SK-N-SH treated with all-trans-retinoic acid at 6 μM for 48 hours (cell line): ENCODE results near the gene EIF2A.

Experiments
- CREB5 ChIP-seq: fragments of 250-450 bp; sonication (Bioruptor Pico); IDR thresholded peaks from 2 replicates; pipeline ENCODE4 v1.5.1; 2020; ENCODE audit warnings: low read depth, mild to moderate bottlenecking, moderate library complexity
- OSR1 ChIP-seq: fragments of 250-450 bp; sonication (Bioruptor Pico); IDR thresholded peaks from 2 replicates; pipeline ENCODE4 v1.8.0; 2022; ENCODE audit warnings: moderate library complexity, mild to moderate bottlenecking, inconsistent platforms
- PATZ1 ChIP-seq: fragments of 250-450 bp; sonication (Bioruptor Pico); IDR thresholded peaks from 2 replicates; pipeline ENCODE4 v1.8.0; 2020; ENCODE audit warnings: mild to moderate bottlenecking, moderate library complexity, borderline replicate concordance
- PPARA ChIP-seq: fragments of 250-450 bp; sonication (Bioruptor Pico); IDR thresholded peaks from 2 replicates; pipeline ENCODE4 v1.5.0; 2020; ENCODE audit warnings: mild to moderate bottlenecking, borderline replicate concordance
- ZC3H10 ChIP-seq: fragments of 250-450 bp; sonication (Bioruptor Pico); IDR thresholded peaks from 2 replicates; pipeline ENCODE4 v1.5.1; 2021; ENCODE audit warnings: mild to moderate bottlenecking, moderate library complexity
- ZFP3 ChIP-seq: fragments of 250-450 bp; sonication (Bioruptor Pico); IDR thresholded peaks from 2 replicates; pipeline ENCODE4 v1.5.0; 2020; ENCODE audit warnings: mild to moderate bottlenecking, moderate library complexity
- ZFP30 ChIP-seq: fragments of 450-650 bp; formaldehyde crosslinking; IDR thresholded peaks from 2 replicates; pipeline ENCODE4 v1.5.0; 2022; ENCODE audit warnings: mild to moderate bottlenecking, moderate library complexity
- ZNF565 ChIP-seq: fragments of 450-650 bp; formaldehyde crosslinking; conservative IDR thresholded peaks from 2 replicates; pipeline ENCODE4 v1.5.0; 2020; ENCODE audit warnings: low read depth, mild to moderate bottlenecking, moderate library complexity
- TF ChIP-seq, protein P1 (sequence below): fragments of 250-450 bp; sonication (Bioruptor Pico); IDR thresholded peaks from 2 replicates; pipeline ENCODE4 v1.8.0; 2021; ENCODE audit warnings: low read depth, mild to moderate bottlenecking, moderate library complexity, borderline replicate concordance
- TF ChIP-seq, protein P2 (sequence below): fragments of 250-450 bp; sonication (Bioruptor Pico); IDR thresholded peaks from 2 replicates; pipeline ENCODE4 v1.5.1; 2021; ENCODE audit warnings: mild to moderate bottlenecking, moderate library complexity

GRCh38 chr3:150547045-150547741, 606 bp downstream of the EIF2A start:
- TF ChIP-seq PATZ1 (CRISPR knock-in tag) (no peak), PPARA (no peak), OSR1 (CRISPR knock-in tag) (no peak), ZNF565 (CRISPR knock-in tag) (no peak), ZFP30 (CRISPR knock-in tag) (no peak), ZC3H10 (CRISPR knock-in tag) (no peak), ZFP3 (CRISPR knock-in tag) (no peak), CREB5 (CRISPR knock-in tag) (no peak)
- TF ChIP-seq, protein P1, sequence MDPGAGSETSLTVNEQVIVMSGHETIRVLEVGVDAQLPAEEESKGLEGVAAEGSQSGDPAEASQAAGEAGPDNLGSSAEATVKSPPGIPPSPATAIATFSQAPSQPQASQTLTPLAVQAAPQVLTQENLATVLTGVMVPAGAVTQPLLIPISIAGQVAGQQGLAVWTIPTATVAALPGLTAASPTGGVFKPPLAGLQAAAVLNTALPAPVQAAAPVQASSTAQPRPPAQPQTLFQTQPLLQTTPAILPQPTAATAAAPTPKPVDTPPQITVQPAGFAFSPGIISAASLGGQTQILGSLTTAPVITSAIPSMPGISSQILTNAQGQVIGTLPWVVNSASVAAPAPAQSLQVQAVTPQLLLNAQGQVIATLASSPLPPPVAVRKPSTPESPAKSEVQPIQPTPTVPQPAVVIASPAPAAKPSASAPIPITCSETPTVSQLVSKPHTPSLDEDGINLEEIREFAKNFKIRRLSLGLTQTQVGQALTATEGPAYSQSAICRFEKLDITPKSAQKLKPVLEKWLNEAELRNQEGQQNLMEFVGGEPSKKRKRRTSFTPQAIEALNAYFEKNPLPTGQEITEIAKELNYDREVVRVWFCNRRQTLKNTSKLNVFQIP (CRISPR knock-in tag) = no peak
- TF ChIP-seq, protein P2, sequence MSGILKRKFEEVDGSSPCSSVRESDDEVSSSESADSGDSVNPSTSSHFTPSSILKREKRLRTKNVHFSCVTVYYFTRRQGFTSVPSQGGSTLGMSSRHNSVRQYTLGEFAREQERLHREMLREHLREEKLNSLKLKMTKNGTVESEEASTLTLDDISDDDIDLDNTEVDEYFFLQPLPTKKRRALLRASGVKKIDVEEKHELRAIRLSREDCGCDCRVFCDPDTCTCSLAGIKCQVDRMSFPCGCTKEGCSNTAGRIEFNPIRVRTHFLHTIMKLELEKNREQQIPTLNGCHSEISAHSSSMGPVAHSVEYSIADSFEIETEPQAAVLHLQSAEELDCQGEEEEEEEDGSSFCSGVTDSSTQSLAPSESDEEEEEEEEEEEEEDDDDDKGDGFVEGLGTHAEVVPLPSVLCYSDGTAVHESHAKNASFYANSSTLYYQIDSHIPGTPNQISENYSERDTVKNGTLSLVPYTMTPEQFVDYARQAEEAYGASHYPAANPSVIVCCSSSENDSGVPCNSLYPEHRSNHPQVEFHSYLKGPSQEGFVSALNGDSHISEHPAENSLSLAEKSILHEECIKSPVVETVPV (CRISPR knock-in tag) = no peak
